Measurements from ENCODE around the gene NUDT16L1.

GRCh38 chr16:4718466-4718865 lies 25.1 kb downstream of the NUDT16L1 start:
- TF ChIP-seq POLR2A (IDR thresholded peaks at IDR 0.05; ENCODE audit: extremely low read depth, insufficient read length) (no peak), CTCF (IDR thresholded peaks at IDR 0.05; ENCODE audit: low read depth, low read length) (no peak)
- TF ChIP-seq, protein P1, sequence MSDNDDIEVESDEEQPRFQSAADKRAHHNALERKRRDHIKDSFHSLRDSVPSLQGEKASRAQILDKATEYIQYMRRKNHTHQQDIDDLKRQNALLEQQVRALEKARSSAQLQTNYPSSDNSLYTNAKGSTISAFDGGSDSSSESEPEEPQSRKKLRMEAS (IDR thresholded peaks at IDR 0.05; ENCODE audit: low read depth, low read length), result no peak
